CMK (cell line): ENCODE measurements around the gene TOLLIP.

Experiments used
- DNase-seq: peaks from one replicate; pipeline ENCODE4 v3.0.0-alpha.2; 2010; ENCODE audit warnings: low read depth

The TOLLIP gene

GRCh38 chr11:1230456-1231395 lies 78.7 kb downstream of the TOLLIP start:
- no peak for DNase-seq

- DNase-seq = no peak
Observed at GRCh38 chr11:1230121-1230455, 79.3 kb downstream of the TOLLIP start.

GRCh38 chr11:1229471-1230120 lies 79.8 kb downstream of the TOLLIP start:
- no peak for DNase-seq

GRCh38 chr11:1228921-1229451 lies 80.4 kb downstream of the TOLLIP start:
- no peak for DNase-seq

GRCh38 chr11:1228101-1228821 lies 81.2 kb downstream of the TOLLIP start:
- no peak for DNase-seq

- DNase-seq = no peak
Observed at GRCh38 chr11:1227551-1228100, 81.8 kb downstream of the TOLLIP start.

GRCh38 chr11:1226986-1227550 lies 82.4 kb downstream of the TOLLIP start:
- DNase-seq = no peak

GRCh38 chr11:1226226-1226985 lies 83.0 kb downstream of the TOLLIP start:
- DNase-seq = no peak

- no peak for DNase-seq
Observed at GRCh38 chr11:1225386-1226225, 83.8 kb downstream of the TOLLIP start.

- DNase-seq = no peak
Observed at GRCh38 chr11:1224491-1225385, 84.7 kb downstream of the TOLLIP start.
